Ovary (tissue), 3 donors: ENCODE measurements around the gene TMEM255A.

Experiments
- EP300 ChIP-seq: sonication (generic); formaldehyde crosslinking; IDR thresholded peaks from one replicate; pipeline ENCODE4 v1.6.1; 2017; ENCODE audit warnings: antibody characterized with exemption
- POLR2A ChIP-seq: fragments of 450-650 bp; IDR thresholded peaks from one replicate; pipeline ENCODE4 v1.6.1; 2017; ENCODE audit warnings: antibody characterized with exemption, mild to moderate bottlenecking, moderate library complexity
- TF ChIP-seq, protein P1 (sequence below), 3 donors: fragments of 450-650 bp in 2 of 3; fragments of 200-600 bp in 1 of 3; IDR thresholded peaks; one replicate each; pipeline versions ENCODE4 v1.5.1 to v1.8.0; 2016 to 2022; ENCODE audit warnings: antibody characterized with exemption in 3 of 3, mild to moderate bottlenecking in 1 of 3
- donor health status: DM: no; HTN: no; CAD: no.

- TF ChIP-seq, protein P1, sequence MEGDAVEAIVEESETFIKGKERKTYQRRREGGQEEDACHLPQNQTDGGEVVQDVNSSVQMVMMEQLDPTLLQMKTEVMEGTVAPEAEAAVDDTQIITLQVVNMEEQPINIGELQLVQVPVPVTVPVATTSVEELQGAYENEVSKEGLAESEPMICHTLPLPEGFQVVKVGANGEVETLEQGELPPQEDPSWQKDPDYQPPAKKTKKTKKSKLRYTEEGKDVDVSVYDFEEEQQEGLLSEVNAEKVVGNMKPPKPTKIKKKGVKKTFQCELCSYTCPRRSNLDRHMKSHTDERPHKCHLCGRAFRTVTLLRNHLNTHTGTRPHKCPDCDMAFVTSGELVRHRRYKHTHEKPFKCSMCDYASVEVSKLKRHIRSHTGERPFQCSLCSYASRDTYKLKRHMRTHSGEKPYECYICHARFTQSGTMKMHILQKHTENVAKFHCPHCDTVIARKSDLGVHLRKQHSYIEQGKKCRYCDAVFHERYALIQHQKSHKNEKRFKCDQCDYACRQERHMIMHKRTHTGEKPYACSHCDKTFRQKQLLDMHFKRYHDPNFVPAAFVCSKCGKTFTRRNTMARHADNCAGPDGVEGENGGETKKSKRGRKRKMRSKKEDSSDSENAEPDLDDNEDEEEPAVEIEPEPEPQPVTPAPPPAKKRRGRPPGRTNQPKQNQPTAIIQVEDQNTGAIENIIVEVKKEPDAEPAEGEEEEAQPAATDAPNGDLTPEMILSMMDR (IDR thresholded peaks at IDR 0.05): no peak
- TF ChIP-seq POLR2A (no peak), EP300 (no peak)
These were observed 46.9 kb downstream of the TMEM255A start for GRCh38 chrX:120264341-120264740.
